GM19372 (cell line): Measurements from ENCODE around the gene PDZK1IP1.
"Not testable (repeated sequence)": the region's sequence is repeated elsewhere in the genome, so short reads cannot be mapped to it uniquely, and the experiment has no call there.

Source experiments
- ATAC-seq: cut with Tn5 transposase; IDR thresholded peaks from one replicate; pipeline ENCODE4 v1.9.1; 2021; ENCODE audit warnings: mild to moderate bottlenecking, low read depth, moderate library complexity; ENCODE audit not compliant: unreplicated experiment

The PDZK1IP1 gene

GRCh38 chr1:47183308-47184089 is 6.3 kb downstream of the PDZK1IP1 start:
- no peak for ATAC-seq

- no peak for ATAC-seq
Measured at GRCh38 chr1:47182676-47183235, 7.1 kb downstream of the PDZK1IP1 start.

- ATAC-seq: no peak
Measured at GRCh38 chr1:47181955-47182675, 7.7 kb downstream of the PDZK1IP1 start.

- ATAC-seq: no peak
Measured at GRCh38 chr1:47181095-47181954, 8.5 kb downstream of the PDZK1IP1 start.

GRCh38 chr1:47180603-47181094 is 9.2 kb downstream of the PDZK1IP1 start:
- ATAC-seq: no peak

GRCh38 chr1:47179988-47180563 is 9.8 kb downstream of the PDZK1IP1 start:
- no peak for ATAC-seq

- peak; percentile 87 for ATAC-seq
Measured at GRCh38 chr1:47179017-47179987, 10.5 kb downstream of the PDZK1IP1 start.

GRCh38 chr1:47178654-47179016 is 11.2 kb downstream of the PDZK1IP1 start:
- no peak for ATAC-seq

GRCh38 chr1:47178020-47178419 is 11.8 kb downstream of the PDZK1IP1 start:
- ATAC-seq: no peak

GRCh38 chr1:47175227-47175934 is 14.5 kb downstream of the PDZK1IP1 start:
- peak; percentile 44 for ATAC-seq

GRCh38 chr1:47174656-47175020 is 15.2 kb downstream of the PDZK1IP1 start:
- ATAC-seq: no peak

GRCh38 chr1:47172782-47173181 is 17.1 kb downstream of the PDZK1IP1 start:
- ATAC-seq: no peak

GRCh38 chr1:47164552-47164951 is 25.3 kb downstream of the PDZK1IP1 start:
- no peak for ATAC-seq

- ATAC-seq: no peak
Measured at GRCh38 chr1:47161298-47162040, 28.4 kb downstream of the PDZK1IP1 start.

- no peak for ATAC-seq
Measured at GRCh38 chr1:47160716-47161115, 29.1 kb downstream of the PDZK1IP1 start.

GRCh38 chr1:47157957-47158356 is 31.9 kb downstream of the PDZK1IP1 start:
- ATAC-seq: not testable (repeated sequence)

GRCh38 chr1:47156457-47156856 is 33.4 kb downstream of the PDZK1IP1 start:
- not testable (repeated sequence) for ATAC-seq

- ATAC-seq: not testable (repeated sequence)
Measured at GRCh38 chr1:47149162-47149561, 40.7 kb downstream of the PDZK1IP1 start.
